ENCODE data around the gene PRUNE2. TPM values are rescaled to one million over a fixed set of nuclear protein-coding genes. Genes with fewer than 3 reads are reported as not detected.
A peak's percentile ranks its signal among the peaks of the same experiment; 100 is the strongest.

The PRUNE2 gene
- total RNA-seq, 4 donors from 2014 or later, result 586 to 728 (median 654) TPM

DNA sequence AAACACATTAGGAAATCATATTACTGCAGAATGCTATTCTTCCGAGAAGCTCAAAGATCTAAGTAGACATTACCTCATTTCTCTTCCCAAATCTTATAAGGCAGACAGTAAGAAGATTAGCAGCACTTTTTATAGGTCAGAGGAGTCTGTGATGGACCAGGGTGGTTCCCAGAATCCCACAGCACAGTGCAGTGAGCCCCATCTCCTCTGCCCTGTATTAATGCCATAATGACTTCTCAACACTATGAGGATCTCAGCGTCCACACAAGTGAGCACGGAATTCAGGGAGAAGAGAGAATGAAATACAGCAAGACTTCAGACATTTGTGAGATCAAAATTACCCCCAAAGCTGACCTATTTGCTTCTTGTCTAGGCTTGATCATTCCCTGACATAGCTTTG lies 49.9 kb downstream of the PRUNE2 start:
- intact Hi-C loops (cut with DNase I), result no loop called here
- WGBS, result 93% methylated on average over 3 of the region's 3 CpGs
- no peaks in the 10 kb centered on the region for H3K27me3 ChIP-seq
- TF ChIP-seq POLR2A (IDR thresholded peaks at IDR 0.05; ENCODE audit: low read depth) (no peak), EP300 (IDR thresholded peaks at IDR 0.05) (no peak), POLR2AphosphoS5 (IDR thresholded peaks at IDR 0.05) (no peak)
- TF ChIP-seq, protein P1, sequence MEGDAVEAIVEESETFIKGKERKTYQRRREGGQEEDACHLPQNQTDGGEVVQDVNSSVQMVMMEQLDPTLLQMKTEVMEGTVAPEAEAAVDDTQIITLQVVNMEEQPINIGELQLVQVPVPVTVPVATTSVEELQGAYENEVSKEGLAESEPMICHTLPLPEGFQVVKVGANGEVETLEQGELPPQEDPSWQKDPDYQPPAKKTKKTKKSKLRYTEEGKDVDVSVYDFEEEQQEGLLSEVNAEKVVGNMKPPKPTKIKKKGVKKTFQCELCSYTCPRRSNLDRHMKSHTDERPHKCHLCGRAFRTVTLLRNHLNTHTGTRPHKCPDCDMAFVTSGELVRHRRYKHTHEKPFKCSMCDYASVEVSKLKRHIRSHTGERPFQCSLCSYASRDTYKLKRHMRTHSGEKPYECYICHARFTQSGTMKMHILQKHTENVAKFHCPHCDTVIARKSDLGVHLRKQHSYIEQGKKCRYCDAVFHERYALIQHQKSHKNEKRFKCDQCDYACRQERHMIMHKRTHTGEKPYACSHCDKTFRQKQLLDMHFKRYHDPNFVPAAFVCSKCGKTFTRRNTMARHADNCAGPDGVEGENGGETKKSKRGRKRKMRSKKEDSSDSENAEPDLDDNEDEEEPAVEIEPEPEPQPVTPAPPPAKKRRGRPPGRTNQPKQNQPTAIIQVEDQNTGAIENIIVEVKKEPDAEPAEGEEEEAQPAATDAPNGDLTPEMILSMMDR (IDR thresholded peaks at IDR 0.05), result no peak
- peaks cover 0 to 54% (median 27%) of the 10 kb centered on the region in 4 donors for H3K4me1 ChIP-seq
- no peaks in the 10 kb centered on the region for H3K9me3 ChIP-seq
- H3K27ac ChIP-seq (replicated peaks in 1 of 4), result peak overlapping the region; percentile 34 to 59 (median 43)
- no peak overlapping the region for H3K4me3 ChIP-seq
- DNase-seq (ENCODE audit: extremely low spot score), result peak; percentile 75
- peaks cover 0 to 5% (median 1%) of the 10 kb centered on the region in 4 donors for H3K36me3 ChIP-seq

DNA sequence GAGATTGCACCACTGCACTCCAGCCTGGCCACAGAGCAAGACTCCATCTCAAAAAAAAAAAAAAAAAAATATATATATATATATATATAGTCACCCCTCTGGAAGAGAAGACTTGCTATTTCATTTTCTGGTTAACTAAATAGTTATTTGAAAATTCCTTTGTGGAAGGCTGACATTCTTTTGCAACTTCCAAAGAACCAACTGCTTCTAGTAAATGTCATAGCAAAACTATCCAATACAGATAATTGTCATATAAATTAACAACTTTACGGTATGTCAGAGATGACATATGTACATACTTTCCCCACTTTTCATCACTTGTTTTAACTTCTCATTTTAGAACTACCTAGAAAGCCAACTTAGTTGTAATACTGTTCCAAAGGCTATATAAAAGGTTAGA lies 50.9 kb downstream of the PRUNE2 start:
- Histone ChIP-seq H3K27me3 (no peaks in the 10 kb centered on the region), H3K36me3 (peaks cover 0 to 10% (median 0%) of the 10 kb centered on the region in 4 donors), H3K4me3 (no peak overlapping the region), H3K4me1 (peaks cover 0 to 58% (median 24%) of the 10 kb centered on the region in 4 donors), H3K9me3 (no peaks in the 10 kb centered on the region), H3K27ac (replicated peaks in 1 of 4) (peak overlapping the region; percentile 34 to 59 (median 42))
- WGBS, result 46% methylated on average over 1 of the region's 1 CpG
- intact Hi-C loops (cut with DNase I), result no loop called here
- DNase-seq (ENCODE audit: extremely low spot score), result no peak
- TF ChIP-seq EP300 (IDR thresholded peaks at IDR 0.05), result no peak
- TF ChIP-seq, protein P1 (IDR thresholded peaks at IDR 0.05), result no peak
- no peak for TF ChIP-seq POLR2A (IDR thresholded peaks at IDR 0.05; ENCODE audit: low read depth)
- TF ChIP-seq POLR2AphosphoS5 (IDR thresholded peaks at IDR 0.05), result no peak

DNA sequence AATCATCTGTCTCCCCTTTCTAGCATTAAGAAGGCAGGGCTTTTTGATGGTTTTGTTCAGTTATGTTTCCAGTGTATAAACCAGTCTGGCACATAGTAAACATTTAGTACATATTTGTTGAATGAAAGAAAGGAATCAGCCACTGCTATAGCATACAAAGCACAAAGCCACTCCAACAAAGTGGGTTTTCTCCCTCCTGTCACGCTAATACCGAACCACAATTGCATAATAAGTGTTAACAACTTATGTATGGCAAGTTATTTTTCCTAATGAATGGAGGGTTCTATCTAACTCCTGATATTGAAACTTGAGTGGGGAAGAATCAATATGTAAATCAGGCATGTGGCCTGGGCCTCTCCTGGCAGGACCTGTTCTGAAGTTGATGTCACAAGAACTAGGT lies 53.9 kb downstream of the PRUNE2 start:
- no peak for DNase-seq (ENCODE audit: extremely low spot score)
- intact Hi-C loops (cut with DNase I), result no loop called here
- H3K9me3 ChIP-seq, result no peaks in the 10 kb centered on the region
- no peak for TF ChIP-seq POLR2AphosphoS5 (IDR thresholded peaks at IDR 0.05)
- TF ChIP-seq, protein P1 (IDR thresholded peaks at IDR 0.05), result no peak
- TF ChIP-seq POLR2A (IDR thresholded peaks at IDR 0.05; ENCODE audit: low read depth), result no peak
- TF ChIP-seq EP300 (IDR thresholded peaks at IDR 0.05), result no peak
- H3K27me3 ChIP-seq, result no peaks in the 10 kb centered on the region
- H3K27ac ChIP-seq (replicated peaks in 1 of 4), result peak overlapping the region; percentile 10 to 63 (median 39)
- no peak overlapping the region for H3K4me3 ChIP-seq
- 85% methylated on average over 2 of the region's 2 CpGs for WGBS
- peaks cover 0 to 57% (median 26%) of the 10 kb centered on the region in 4 donors for H3K4me1 ChIP-seq
- H3K36me3 ChIP-seq, result peaks cover 0 to 31% (median 8%) of the 10 kb centered on the region in 4 donors

DNA sequence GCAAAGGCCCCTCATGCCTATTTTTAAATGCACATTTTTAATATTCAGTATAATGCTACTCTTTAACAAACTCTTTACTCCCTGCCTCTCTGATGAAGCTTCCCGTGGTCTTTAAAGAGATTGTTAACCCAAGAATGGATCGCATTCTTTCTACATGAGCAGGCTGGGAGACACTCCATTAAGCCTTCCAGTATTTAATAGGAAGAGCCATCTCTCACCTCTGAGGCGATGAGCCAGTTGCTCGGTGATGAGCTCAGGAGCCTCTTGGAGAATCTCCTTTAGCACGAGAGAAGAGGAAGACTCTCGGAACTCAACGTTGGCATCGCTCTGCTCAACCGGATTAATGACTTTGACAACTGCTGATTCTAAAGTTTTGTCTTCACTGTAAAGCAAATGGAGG lies 59.6 kb downstream of the PRUNE2 start:
- 72% methylated on average over 9 of the region's 9 CpGs for WGBS
- no peak overlapping the region for H3K4me3 ChIP-seq
- DNase-seq (ENCODE audit: extremely low spot score), result peak; percentile 19
- peak overlapping the region; percentile 71 to 81 (median 76) for H3K27ac ChIP-seq (replicated peaks in 1 of 4)
- H3K9me3 ChIP-seq, result no peaks in the 10 kb centered on the region
- H3K36me3 ChIP-seq, result peaks cover 0 to 29% (median 8%) of the 10 kb centered on the region in 4 donors
- no peaks in the 10 kb centered on the region for H3K27me3 ChIP-seq
- TF ChIP-seq, protein P1 (IDR thresholded peaks at IDR 0.05), result no peak
- TF ChIP-seq POLR2AphosphoS5 (IDR thresholded peaks at IDR 0.05) (no peak), EP300 (IDR thresholded peaks at IDR 0.05) (no peak), POLR2A (IDR thresholded peaks at IDR 0.05; ENCODE audit: low read depth) (no peak)
- intact Hi-C loops (cut with DNase I), result no loop called here
- peaks cover 0 to 37% (median 30%) of the 10 kb centered on the region in 4 donors for H3K4me1 ChIP-seq

DNA sequence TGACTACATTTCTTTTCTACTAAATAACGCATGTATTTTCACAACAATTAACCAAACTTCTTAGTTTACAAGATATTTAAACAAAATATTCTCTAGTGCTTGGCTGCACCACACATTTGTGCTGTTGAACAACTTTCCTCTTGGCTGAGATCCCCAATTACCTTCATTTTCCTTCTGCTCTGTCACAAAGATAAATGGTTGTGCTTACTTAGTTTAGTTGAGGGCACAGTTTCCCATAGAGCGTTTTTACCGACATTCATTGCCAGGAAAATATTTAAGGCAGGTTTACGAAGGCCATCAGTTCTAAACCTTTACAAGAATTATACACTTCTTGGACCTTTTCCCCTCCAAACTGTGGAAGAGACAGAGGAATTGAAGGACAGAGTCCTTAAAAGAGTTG lies 60.7 kb downstream of the PRUNE2 start:
- intact Hi-C loops (cut with DNase I), result no loop called here
- Histone ChIP-seq H3K27me3 (no peaks in the 10 kb centered on the region), H3K4me1 (peaks cover 0 to 35% (median 30%) of the 10 kb centered on the region in 4 donors), H3K9me3 (no peaks in the 10 kb centered on the region), H3K27ac (replicated peaks in 1 of 4) (peak overlapping the region; percentile 71 to 81 (median 76)), H3K36me3 (peaks cover 0 to 31% (median 8%) of the 10 kb centered on the region in 4 donors), H3K4me3 (no peak overlapping the region)
- 30% methylated on average over 4 of the region's 4 CpGs for WGBS
- DNase-seq (ENCODE audit: extremely low spot score), result no peak
- TF ChIP-seq EP300 (IDR thresholded peaks at IDR 0.05) (no peak), POLR2AphosphoS5 (IDR thresholded peaks at IDR 0.05) (peak in 1 of 2 donors; percentile 60)
